B cell (primary cell): ENCODE data around the gene EFR3B. TPM values are rescaled to one million over a fixed set of nuclear protein-coding genes. Genes with fewer than 3 reads are reported as not detected.
"Not testable (repeated sequence)": the region's sequence is repeated elsewhere in the genome, so short reads cannot be mapped to it uniquely, and the experiment has no call there.

ENCODE experiments used
- ATAC-seq: fragments of 200-7000 bp; cut with Tn5 transposase; one replicate; pipeline ENCODE4 v1.10.0; 2021; ENCODE audit warnings: low read depth, mild to moderate bottlenecking, moderate number of reproducible peaks, moderate library complexity
- CTCF ChIA-PET: fragments of 350-600 bp; sonication (Branson Sonifier 250); formaldehyde crosslinking; loops from one replicate; lab custom pipeline; 2021; ENCODE audit warnings: antibody characterized with exemption, inconsistent platforms; lab: Charles Lee
- POLR2A ChIA-PET: fragments of 350-600 bp; sonication (Branson Sonifier 250); formaldehyde crosslinking; loops from one replicate; lab custom pipeline; 2021; ENCODE audit warnings: antibody characterized with exemption; lab: Charles Lee
- DNase-seq: peaks from one replicate; pipeline ENCODE4 v3.0.0; 2013
- H2AFZ ChIP-seq: 2 replicates; pipeline ENCODE4 v1.6.1; 2012; ENCODE audit warnings: mild to moderate bottlenecking, low read depth, low read length; ENCODE audit not compliant: insufficient read depth, poor library complexity, severe bottlenecking
- H3K27ac ChIP-seq, 2 donors: 1 replicate in 1 of 2; 2 replicates in 1 of 2; pipeline ENCODE4 v1.5.1; 2012 to 2013; ENCODE audit warnings: low read length in 2 of 2, mild to moderate bottlenecking in 2 of 2, moderate library complexity in 1 of 2
- H3K27me3 ChIP-seq, 4 experiments: fragments of 200-600 bp in 1 of 4; sonication (generic) in 1 of 4; replicated peaks in 1 of 4; 1 replicate in 2 of 4; 2 replicates in 2 of 4; pipeline versions ENCODE4 v1.6.1 to v1.7.0; 2013 to 2016; ENCODE audit warnings: low read length in 3 of 4, mild to moderate bottlenecking in 2 of 4, mixed read lengths in 1 of 4, moderate library complexity in 1 of 4; ENCODE audit not compliant: insufficient read depth in 4 of 4, control insufficient read depth in 3 of 4; ENCODE audit errors: control extremely low read depth in 1 of 4
- H3K36me3 ChIP-seq, 2 experiments: replicated peaks in 1 of 2; 1 replicate in 1 of 2; 2 replicates in 1 of 2; pipeline versions ENCODE4 v1.6.1 to v1.7.1; 2013; ENCODE audit warnings: low read length in 1 of 2; ENCODE audit not compliant: insufficient read depth in 2 of 2, control insufficient read depth in 1 of 2; ENCODE audit errors: control extremely low read depth in 1 of 2, extremely low read depth in 1 of 2
- H3K4me1 ChIP-seq, 2 donors: fragments of 200-600 bp in 1 of 2; sonication (generic) in 1 of 2; 1 replicate in 1 of 2; 2 replicates in 1 of 2; pipeline versions ENCODE4 v1.5.1 to v1.6.1; 2013 to 2017; ENCODE audit warnings: low read length in 2 of 2; ENCODE audit not compliant: control insufficient read depth in 2 of 2, insufficient read depth in 2 of 2
- H3K4me2 ChIP-seq: replicated peaks from 2 replicates; pipeline ENCODE3; 2012; ENCODE audit warnings: mild to moderate bottlenecking, low read depth, low read length; ENCODE audit not compliant: poor library complexity, severe bottlenecking
- H3K4me3 ChIP-seq, 5 experiments: fragments of 200-600 bp in 1 of 5; sonication (generic) in 1 of 5; 1 replicate in 3 of 5; 2 replicates in 2 of 5; pipeline versions ENCODE4 v1.5.1 to v1.7.0; 2011 to 2016; ENCODE audit warnings: low read length in 4 of 5, mild to moderate bottlenecking in 4 of 5, low read depth in 2 of 5, control low read depth in 1 of 5, moderate library complexity in 1 of 5; ENCODE audit not compliant: insufficient read depth in 1 of 5; ENCODE audit errors: control extremely low read depth in 1 of 5, extremely low read depth in 1 of 5
- H3K79me2 ChIP-seq: fragments of 200-600 bp; sonication (generic); one replicate; pipeline ENCODE4 v1.6.0; 2016; ENCODE audit warnings: low read length; ENCODE audit not compliant: control insufficient read depth, insufficient read depth
- H3K9ac ChIP-seq: fragments of 200-600 bp; sonication (generic); 2 replicates; pipeline ENCODE4 v1.6.1; 2017; ENCODE audit warnings: mild to moderate bottlenecking, low read length, moderate library complexity
- H3K9me3 ChIP-seq, 3 donors: one replicate each; pipeline versions ENCODE4 v1.6.1 to v1.7.1; 2013; ENCODE audit warnings: low read length in 2 of 3; ENCODE audit not compliant: control insufficient read depth in 2 of 3, insufficient read depth in 1 of 3; ENCODE audit errors: control extremely low read depth in 1 of 3
- H4K20me1 ChIP-seq: 2 replicates; pipeline ENCODE4 v1.6.0; 2012; ENCODE audit warnings: mild to moderate bottlenecking, low read length; ENCODE audit not compliant: insufficient read depth, control insufficient read depth, poor library complexity, severe bottlenecking
- H3K27ac Mint-ChIP-seq: one replicate; pipeline ENCODE4 v1.8.0; 2021; ENCODE audit warnings: mixed read lengths
- H3K27me3 Mint-ChIP-seq: one replicate; pipeline ENCODE4 v1.8.0; 2021; ENCODE audit warnings: mixed read lengths
- H3K4me1 Mint-ChIP-seq: one replicate; pipeline ENCODE4 v1.8.0; 2021; ENCODE audit warnings: mixed read lengths
- H3K4me3 Mint-ChIP-seq: one replicate; pipeline ENCODE4 v1.8.0; 2021; ENCODE audit warnings: mixed read lengths
- H3K9me3 Mint-ChIP-seq: one replicate; pipeline ENCODE4 v1.8.0; 2022; ENCODE audit warnings: mixed read lengths; ENCODE audit not compliant: insufficient read depth
- EZH2 ChIP-seq: IDR thresholded peaks from 2 replicates; pipeline ENCODE4 v1.6.1; 2012; ENCODE audit warnings: borderline replicate concordance, low read depth, mild to moderate bottlenecking, moderate library complexity, low read length; ENCODE audit not compliant: insufficient read depth, poor library complexity, severe bottlenecking
- WGBS: methylation state at CpG from one replicate; pipeline ENCODE4 v1.1.5; 2013; ENCODE audit warnings: missing lambda C conversion rate; ENCODE audit not compliant: insufficient coverage; 5-methylcytosine and 5-hydroxymethylcytosine counted together
- intact Hi-C: fragments of 100-400 bp; cut with micrococcal nuclease; formaldehyde crosslinking; loops from one replicate; pipeline ENCODE4 v1.10.0; 2022
- polyA plus RNA-seq: library from polyadenylated mRNA; depleted of rRNA; stranded (reverse); fragments of >200 nt; gene quantifications from 2 replicates; pipeline ENCODE4 v1.2.3, GENCODE V29; 2012
- total RNA-seq, 2 donors: library from RNA; stranded (reverse); fragments of 120-200 nt in 1 of 2; gene quantifications; 1 replicate in 1 of 2; 2 replicates in 1 of 2; pipeline versions ENCODE4 v1.2.3 to v1.2.4, GENCODE V29; 2013 to 2022
- TF ChIP-seq, protein P1 (sequence below): fragments of 200-600 bp; IDR thresholded peaks from one replicate; pipeline ENCODE4 v1.8.0; 2022; ENCODE audit warnings: antibody characterized with exemption, mild to moderate bottlenecking

EFR3B gene
- total and polyA plus RNA-seq, 2 donors (not counting 1 experiment from before 2014, with no cell fraction given): 0.15 TPM; not detected in 1

DNA sequence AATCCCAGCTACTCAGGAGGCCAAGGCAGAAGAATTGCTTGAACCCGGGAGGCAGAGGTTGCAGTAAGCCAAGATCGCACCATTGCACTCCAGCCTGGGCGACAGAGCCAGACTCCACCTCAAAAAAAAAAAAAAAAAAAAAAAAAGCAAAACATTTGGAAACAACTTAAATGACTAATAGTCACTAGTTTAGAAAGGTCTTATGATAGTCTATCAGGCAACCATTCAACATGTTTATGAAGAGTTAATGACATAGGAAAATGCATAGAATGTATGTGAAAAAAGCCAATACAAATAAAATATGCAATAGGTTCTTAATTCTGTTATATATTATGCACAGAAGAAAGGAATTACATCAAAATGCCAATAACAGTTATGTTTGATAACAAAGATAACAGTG lies 85.2 kb downstream of the EFR3B start:
- H2AFZ ChIP-seq, H3K79me2 ChIP-seq, H4K20me1 ChIP-seq, H3K9ac ChIP-seq, H3K4me3 ChIP-seq, DNase-seq, H3K36me3 ChIP-seq, H3K27ac ChIP-seq, H3K4me3 Mint-ChIP-seq, H3K9me3 Mint-ChIP-seq, H3K27ac Mint-ChIP-seq, H3K4me2 ChIP-seq, ATAC-seq, POLR2A ChIA-PET, H3K9me3 ChIP-seq: not testable (repeated sequence)
- Histone ChIP-seq H3K27me3 (peaks cover 0 to 24% (median 13%) of the 10 kb centered on the region in 4 experiments), H3K4me1 (peaks cover 9 to 15% of the 10 kb centered on the region in 2 donors)
- no CpG with 5 or more reads among the region's 3 CpGs for WGBS
- CTCF ChIA-PET: interaction anchor here (3.2 to 5.2 kb wide), 3 partner anchors 151 to 717 kb away, joined by 39 to 68 read pairs (median 40); no protein-coding TSS in a partner anchor
- peaks cover 22% of the 10 kb centered on the region for H3K27me3 Mint-ChIP-seq
- intact Hi-C loops: loop anchor here (5.0 kb wide), 2 partner anchors 85 to 300 kb away; partner anchors contain the start of gene EFR3B
- peaks cover 14% of the 10 kb centered on the region for H3K4me1 Mint-ChIP-seq

DNA sequence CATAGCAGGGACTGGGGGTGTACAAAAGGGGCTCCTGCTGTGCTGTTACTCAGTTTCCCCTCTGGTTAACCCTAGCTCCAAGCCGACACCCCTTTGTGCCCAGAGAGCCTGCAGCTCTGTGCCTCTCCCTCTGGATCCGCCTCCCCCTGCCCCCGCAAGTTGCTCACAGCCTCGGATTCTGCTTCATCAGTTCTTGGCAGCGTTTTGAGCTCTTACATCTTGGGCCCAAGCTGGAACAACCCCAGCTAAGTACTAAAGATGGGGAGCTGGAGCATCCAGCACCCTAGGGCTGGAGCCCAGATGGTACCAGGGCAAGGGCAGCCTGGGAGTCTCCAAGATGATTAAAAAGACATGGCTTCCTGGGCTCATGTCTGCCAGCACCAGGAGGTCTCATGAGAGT lies 85.8 kb downstream of the EFR3B start:
- Mint-ChIP-seq H3K4me3 (no peak overlapping the region), H3K9me3 (no peaks in the 10 kb centered on the region), H3K27ac (no peak overlapping the region), H3K27me3 (peaks cover 22% of the 10 kb centered on the region), H3K4me1 (peaks cover 16% of the 10 kb centered on the region)
- ChIA-PET CTCF (interaction anchor here (1.2 to 5.2 kb wide), 7 partner anchors 11 to 718 kb away, joined by 3 to 68 read pairs (median 10); no protein-coding TSS in a partner anchor), POLR2A (no interaction called here)
- Histone ChIP-seq H3K79me2 (no peaks in the 10 kb centered on the region), H3K4me2 (no peak overlapping the region), H3K36me3 (no peaks in the 10 kb centered on the region), H3K27ac (no peak overlapping the region), H3K9me3 (peaks cover 0 to 10% (median 0%) of the 10 kb centered on the region in 3 donors), H3K9ac (no peak overlapping the region), H4K20me1 (no peaks in the 10 kb centered on the region), H3K27me3 (peaks cover 0 to 29% (median 16%) of the 10 kb centered on the region in 4 experiments), H3K4me3 (no peak overlapping the region), H3K4me1 (peaks cover 11 to 18% of the 10 kb centered on the region in 2 donors), H2AFZ (no peak overlapping the region)
- no peak for TF ChIP-seq EZH2
- TF ChIP-seq, protein P1, sequence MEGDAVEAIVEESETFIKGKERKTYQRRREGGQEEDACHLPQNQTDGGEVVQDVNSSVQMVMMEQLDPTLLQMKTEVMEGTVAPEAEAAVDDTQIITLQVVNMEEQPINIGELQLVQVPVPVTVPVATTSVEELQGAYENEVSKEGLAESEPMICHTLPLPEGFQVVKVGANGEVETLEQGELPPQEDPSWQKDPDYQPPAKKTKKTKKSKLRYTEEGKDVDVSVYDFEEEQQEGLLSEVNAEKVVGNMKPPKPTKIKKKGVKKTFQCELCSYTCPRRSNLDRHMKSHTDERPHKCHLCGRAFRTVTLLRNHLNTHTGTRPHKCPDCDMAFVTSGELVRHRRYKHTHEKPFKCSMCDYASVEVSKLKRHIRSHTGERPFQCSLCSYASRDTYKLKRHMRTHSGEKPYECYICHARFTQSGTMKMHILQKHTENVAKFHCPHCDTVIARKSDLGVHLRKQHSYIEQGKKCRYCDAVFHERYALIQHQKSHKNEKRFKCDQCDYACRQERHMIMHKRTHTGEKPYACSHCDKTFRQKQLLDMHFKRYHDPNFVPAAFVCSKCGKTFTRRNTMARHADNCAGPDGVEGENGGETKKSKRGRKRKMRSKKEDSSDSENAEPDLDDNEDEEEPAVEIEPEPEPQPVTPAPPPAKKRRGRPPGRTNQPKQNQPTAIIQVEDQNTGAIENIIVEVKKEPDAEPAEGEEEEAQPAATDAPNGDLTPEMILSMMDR: no peak
- WGBS: 95% methylated on average over 5 of the region's 5 CpGs
- intact Hi-C loops: loop anchor here (5.0 kb wide), 2 partner anchors 85 to 300 kb away; partner anchors contain the start of gene EFR3B
- no peak for ATAC-seq
- DNase-seq: no peak
